Measurements from ENCODE around the gene BEND6.

BEND6 gene, protein sequence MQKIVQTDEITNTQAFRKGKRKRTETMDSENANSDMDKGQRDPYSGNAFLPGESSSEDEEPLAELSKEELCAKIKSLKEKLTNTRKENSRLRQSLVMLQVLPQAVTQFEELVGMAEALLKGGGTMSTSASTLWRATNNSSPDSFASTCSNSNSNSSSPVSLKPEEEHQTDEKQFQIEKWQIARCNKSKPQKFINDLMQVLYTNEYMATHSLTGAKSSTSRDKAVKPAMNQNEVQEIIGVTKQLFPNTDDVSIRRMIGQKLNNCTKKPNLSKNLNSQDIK

DNA sequence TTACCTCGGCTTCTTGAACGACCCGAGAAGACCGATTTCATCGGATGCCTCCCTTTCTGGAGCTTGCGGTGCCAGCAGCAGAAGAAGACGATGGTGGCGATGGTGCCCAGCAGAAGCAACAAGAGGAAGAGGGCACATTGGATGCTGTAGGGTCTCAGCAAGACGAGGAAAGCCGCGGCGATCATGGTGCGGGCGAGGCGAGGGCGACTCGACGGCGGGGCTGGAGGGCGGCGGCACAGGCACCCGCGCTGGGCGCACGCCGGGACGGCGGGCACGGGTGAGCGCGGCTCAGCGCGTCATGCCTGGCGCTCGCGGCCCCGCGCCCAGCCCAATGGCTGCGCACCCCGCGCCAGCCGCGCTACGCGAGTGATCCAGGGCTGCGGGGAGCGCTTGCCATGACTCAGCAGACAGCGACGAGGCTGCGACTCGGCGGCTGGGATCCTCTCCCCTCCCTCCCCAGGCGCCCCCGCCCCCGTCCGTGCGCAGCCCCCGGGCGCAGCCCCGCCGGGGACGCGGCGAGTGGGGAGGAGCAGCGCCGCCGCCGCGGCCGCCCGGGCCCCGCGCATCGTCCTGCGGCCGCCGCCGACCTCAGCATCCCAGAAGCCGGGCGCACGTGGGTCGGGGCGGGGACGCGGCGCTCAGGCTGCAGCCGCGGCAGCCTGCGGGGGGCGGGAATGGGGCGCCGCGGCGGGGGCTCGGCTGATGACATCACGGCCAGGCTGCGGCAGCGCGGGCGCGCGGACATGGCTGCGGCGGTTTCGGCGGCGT lies at the start of gene BEND6:
TSS of gene BEND6 (plus strand) at position 705 of the 768 bp plus-strand sequence. CDS start 26,704 bp downstream, outside the sequence.
- DNase-seq: peak in 1 of 2 donors; percentile 2

DNA sequence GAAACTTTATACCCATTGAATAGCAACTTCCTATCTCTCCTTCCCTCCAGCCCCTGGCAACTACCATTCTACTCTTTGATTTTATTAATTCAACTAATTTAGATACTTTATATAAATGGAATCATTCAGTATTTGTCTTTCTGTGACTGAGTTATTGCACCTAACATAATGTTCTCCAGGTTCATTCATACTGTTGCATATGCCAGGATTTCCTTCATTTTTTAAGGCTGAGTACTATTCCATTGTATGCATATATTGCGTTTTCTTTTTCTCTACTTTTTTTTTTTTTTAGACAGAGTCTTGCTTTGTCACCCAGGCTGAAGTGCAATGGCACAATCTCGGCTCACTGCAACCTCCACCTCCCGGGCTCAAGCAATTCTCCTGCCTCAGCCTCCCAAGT lies 49.5 kb upstream of the BEND6 start:
- DNase-seq: no peak

DNA sequence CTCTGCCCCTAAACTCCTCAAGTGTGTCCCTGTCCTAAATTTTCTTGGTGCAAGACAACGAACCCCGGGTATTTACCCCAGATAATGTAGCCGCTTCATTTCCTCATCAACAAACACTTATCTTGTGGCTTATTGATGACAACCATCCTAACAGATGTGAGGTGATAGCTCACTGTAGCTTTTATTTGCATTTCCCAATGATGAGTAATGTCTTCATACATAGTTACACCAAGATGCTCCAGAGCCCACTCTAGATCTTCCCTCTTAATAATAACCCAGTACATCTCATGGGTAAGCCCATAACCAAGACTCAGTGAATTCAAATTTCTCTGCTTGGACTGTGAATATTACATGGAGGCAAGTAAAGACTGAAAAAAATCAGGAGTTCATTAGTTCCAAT lies 48.2 kb upstream of the BEND6 start:
- DNase-seq: no peak

DNA sequence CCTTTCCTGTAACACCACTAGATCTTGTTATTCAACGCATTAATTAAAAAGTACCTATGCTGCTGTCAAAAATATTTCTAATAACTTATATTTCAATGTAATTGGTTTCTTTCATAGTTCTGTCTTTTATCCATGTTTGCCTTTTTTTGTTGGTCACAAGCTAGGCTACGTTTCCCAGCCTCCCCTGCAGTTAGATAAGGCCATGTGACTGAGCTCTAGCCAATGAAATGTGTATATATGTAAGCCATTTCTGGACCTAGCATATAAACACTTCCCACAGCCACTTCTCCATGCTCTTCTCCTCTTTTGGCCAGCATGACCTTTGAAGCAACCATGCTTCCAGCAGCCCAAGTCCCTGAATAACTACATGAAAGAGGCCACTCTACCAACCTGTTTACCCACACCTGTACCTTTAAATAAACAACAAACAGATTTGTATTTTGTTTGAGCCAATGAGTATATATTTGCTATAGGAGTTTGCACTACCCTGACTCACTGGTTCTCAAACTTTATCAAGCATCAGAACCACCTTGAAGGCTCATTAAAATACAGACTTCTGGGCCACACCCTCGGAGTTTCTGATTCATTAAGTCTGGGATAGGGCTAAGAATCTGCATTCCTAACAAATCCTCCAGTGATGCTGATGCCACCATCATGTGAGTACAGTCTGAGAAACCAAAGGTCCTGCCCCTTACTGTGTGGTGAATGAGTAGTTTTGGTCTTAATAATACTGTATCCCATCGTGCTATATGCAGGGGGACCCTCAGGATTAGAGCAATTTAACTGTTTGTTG lies 45.6 kb upstream of the BEND6 start:
- DNase-seq: no peak

DNA sequence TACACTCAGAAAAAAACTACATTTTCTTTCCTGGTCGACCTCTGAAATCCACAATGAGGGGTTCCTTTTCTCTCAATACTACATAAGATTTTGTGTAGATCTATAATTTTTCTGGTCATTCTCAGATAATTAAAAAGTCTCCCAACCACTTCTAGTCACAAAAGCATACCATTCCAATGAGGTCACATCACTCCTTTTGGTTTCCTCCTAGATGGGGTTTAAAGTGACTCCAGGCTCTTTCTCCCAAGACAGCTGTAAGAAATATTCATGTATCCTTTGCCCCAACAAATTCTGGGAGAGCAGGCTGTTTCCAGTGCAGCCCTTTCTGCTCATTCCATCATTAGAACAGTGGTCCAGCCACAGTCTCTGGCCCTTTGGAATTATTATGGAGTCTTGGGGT lies 43.1 kb upstream of the BEND6 start:
- DNase-seq: no peak

DNA sequence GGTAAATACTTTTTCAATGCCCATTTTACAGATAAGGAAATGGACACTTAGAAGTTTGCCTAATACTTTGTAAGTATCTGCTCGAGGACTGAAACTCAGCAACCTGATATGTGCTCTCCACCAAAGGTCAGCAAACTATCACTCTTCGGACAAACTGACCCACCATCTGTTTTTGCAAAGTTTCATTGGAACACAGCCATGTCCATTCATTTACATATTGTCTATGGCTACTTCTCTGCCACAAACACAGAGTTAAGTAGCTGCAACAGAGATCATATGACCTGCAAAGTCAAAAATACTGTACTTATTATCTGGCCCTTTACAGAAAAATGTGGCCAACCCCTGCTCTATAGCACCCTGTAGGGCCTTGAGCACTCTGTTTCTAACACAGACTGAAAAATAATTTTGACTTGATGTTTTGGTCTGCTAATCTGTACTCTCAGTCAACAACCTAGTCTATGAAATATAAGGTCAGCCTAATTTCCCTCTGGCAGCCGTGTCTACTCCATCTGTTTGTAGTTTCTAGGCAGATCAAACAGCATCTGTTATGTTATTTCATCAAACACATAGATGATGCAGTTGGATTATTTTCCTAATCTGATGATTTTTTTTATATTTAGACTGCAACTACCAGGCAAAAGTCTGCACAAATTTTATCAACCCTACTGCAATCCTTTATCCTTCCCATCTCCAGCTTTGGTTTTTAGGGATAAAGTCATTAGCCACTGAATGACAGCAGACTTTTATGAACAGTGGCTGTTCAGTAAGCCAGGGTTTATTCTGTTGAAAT lies 41.4 kb upstream of the BEND6 start:
- no peak for DNase-seq

DNA sequence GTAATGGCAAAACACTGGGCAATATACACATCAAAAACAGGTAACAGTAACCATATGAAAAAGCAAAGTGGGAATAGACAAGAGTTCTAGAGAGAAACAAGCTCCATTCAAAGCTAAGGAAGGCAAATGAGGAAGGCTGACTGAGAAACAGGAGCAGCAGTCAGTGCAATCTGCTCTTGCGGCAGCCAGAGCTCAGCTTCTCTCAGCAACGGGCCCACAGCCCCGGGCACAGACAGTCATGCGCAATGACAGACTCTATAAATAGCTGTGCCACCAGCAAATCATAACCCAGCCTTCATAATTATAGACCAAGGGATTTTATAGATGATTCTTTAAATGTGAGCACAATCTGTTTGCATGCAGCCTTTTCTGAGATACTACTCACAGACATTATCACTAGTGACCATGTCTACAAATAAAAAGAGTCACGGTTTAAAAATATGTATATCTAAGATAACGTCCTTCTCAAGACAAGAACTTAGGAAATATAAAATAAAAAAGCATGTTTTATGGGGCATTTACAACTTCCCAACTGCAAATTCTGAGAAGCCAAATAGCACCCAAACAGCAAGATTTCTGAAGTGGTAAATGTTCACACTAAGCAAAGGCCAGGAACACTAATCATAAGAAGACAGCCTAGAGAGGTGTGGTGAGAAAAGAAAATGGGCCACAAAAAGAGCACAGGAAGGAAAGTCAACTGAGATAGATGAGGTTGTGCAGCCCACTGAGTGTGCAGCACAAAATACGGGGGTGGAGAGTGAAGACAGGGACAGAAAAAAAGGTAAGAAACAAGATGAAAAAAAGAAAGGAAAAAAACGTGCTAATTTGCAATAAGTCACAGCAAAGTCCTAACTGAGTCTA lies 39.9 kb upstream of the BEND6 start:
- no peak for DNase-seq

DNA sequence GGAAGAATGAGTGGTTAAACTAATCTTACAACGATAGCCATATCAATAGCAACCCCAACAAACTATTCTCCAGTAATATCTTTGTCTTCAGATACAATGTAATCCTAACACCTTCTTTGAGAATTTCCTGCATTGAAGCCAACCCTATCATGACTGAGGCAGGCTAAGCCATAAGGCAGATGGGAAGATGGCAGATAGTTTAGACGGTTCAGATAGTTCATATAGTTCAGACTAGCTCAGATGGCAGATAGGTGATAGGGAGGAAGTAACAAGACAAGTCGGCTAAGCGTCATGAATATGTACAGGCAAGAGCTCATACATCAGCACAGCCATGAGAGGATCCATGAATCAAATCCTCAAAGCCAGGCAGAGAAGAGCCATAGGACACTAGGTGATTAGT lies 39.1 kb upstream of the BEND6 start:
- no peak for DNase-seq

DNA sequence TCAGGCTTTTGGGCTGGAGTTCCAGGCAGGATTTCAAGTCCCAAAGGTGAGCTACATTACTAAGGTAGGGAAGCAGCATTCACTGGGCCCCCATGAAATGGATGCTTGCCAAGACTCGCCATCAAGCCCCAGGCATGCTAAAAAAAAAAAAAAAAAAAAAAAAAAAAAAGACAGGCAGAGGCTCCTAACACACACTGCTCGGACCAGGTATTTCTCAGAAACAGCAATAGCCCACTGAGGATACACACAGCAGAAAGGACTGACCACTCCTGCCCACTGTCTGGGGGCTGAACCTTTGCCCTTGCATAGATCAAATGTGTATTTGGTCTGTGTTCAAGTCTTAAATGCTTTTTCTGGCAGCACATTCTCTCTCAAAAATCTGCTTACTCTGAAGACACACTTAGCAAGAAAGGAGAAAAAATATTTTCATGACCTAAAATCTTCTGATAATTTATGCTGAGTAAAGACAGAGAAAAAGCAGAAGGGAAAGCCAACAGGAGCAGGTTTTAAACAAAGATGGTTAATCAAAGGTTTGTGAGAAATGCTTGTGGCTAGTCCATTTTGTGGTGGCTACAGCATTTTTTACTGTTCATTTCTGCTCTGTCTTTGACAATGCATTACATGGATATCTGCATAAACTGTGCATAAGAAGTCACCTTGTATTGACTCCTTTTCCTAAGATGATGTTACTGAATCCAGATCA lies 37.9 kb upstream of the BEND6 start:
- DNase-seq: no peak

DNA sequence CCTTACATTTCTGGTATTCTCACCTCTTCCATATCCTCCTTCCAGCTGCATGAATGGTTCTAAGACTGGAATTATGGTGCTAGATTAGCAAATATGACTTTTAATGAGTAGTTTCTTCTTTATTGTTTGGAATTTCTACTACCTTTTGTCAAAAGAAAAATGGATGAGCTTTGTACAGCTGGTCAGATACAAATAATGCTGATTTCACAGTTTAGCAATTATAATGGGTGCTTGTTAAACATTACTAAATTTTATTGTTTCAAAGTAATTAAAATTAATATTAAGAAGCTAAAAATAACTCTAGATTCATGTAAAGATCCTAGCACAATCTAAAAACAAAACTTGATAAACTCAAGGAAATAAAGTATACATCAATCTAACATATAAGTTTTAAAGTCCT lies 32.3 kb upstream of the BEND6 start:
- DNase-seq: no peak

DNA sequence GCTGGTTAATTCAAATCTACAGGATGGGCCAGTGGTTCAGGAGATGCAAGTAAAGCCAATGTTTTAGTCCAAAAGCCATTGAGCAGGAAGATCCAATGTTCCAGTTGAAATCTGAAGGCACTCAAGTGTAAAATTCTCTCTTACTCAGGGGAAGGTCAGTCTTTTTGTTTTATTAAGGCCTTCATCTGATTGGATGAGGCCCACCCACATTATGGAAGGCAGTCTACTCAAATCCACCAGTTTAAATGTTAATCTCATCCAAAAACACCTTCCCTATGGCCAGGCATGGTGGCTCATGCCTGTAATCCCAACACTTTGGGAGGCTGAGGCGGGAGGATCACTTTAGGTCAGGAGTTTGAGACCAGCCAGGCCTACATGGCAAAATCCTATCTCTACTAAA lies 31.3 kb upstream of the BEND6 start:
- DNase-seq: no peak

DNA sequence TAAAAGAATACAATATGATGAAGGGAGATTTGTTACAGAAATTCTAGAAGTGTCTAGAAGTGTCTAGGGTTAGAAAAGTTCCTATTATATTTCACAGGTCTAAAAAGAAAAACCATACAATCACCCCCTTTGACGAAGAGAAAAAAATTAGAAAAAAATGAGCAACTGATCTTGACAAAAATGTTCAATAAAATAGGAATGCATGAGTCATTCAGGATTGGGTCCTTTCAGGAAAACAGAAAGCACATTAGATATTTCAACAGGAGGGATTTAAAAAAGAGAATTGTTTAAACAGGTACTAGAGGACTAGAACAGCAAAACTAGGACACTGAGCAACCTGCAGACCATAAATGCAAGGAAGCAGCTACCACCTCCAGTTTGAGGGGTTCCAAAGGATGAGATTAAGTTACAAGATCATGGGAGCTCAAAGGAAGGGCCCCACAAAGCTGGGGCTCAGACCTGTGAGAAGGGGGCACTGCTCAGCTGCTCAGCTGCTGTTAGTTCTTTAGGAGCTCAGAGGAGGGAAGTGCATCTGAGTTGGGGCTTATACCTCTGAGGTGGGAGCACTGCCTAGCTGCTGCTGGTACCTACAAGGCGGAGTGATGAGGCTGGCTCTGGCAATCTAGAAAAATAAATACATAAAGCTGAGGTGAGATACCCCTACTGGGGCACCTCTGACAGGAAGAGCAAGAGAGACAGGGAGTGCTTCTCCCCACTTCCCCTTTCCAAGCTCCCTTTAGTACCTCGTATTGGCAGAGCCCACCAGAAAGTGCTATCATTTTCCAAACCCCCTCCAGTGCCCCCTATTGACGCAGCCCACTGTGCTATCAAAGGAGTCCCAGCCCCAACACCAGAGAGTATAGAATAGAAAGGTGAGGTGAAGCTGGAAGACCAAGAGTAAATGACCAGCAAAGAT lies 27.1 kb upstream of the BEND6 start:
- DNase-seq: no peak

DNA sequence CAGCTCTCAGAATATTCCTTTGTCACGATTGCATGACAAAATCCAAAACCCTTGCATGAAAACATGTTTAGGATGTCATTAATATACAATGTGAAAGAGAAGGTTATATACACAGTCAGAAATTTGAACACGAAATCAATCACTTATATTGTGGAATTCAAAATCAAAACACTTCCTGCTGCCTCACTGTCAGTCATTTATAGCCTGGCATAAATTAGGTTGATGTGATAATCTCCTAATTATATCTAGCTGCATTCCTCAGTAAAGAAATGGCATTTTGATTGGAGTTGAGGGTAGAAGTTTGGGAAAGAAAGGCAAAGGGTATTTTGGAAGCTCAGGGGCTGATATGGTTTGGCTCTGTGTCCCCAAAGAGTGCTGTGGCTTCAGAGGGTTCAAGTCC lies 24.1 kb upstream of the BEND6 start:
- DNase-seq: no peak

DNA sequence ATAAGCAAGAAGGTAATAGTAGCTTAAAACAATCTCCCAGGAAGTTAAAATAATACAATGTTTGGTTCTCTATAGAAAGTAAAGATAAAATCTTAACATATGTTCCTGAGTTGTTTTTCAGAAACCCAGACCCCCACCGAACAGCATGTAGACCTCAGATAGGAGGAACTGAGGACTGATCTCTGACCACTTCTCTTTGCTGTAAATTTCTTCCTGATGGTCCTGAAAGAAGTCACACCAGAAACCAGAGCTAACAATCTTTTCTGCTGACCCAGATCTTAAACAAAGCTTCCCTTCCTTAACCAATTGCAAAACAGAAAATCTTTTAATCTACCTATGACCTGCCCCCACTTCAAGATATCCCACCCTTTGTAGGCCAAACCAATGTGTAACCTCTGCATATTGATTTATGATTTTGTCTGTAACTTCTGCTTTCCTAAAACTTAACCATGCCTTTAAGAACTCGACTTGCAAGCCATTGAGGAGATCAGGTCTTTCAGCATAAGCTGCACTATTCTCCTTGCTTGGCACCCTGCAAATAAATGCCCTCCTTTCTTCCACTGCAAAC lies 21.9 kb upstream of the BEND6 start:
- no peak for DNase-seq

DNA sequence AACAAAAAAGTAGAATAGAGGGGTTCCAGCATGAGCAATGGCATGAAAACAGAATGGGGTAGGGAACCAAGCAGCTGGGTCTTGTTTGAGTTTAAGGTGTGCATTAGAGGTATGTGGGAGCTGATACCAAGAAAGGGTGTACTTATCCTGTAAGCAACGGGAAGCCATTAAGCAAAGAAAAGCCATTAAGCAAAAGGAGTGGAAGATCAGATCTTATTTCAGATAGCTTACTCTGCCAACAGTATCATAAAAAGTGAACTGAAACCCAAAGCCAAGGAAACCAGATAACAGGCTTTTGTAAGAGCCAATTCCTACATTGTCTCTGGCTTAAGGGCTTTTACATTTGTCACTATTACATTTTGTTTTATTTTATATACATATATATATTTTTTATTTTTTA lies 21.3 kb upstream of the BEND6 start:
- DNase-seq: no peak

DNA sequence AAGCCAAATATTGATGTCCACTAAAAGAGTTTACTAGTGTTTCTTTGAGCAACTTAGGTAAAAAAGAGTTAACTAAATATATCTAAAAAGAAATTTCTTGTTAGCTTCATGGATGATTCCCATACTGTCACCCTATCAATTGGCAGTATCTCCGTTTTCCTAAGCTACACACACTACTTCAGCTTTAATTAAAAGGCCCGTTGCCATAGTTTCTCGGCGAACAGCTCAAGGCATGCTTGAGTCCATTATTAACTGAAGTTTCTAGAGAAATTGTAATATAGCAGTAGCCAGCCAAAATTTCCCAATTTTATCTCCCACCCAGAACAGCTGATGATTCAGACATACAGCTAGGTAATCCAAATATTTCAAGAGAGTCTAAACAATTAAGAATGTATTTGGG lies 20.0 kb upstream of the BEND6 start:
- no peak for DNase-seq

DNA sequence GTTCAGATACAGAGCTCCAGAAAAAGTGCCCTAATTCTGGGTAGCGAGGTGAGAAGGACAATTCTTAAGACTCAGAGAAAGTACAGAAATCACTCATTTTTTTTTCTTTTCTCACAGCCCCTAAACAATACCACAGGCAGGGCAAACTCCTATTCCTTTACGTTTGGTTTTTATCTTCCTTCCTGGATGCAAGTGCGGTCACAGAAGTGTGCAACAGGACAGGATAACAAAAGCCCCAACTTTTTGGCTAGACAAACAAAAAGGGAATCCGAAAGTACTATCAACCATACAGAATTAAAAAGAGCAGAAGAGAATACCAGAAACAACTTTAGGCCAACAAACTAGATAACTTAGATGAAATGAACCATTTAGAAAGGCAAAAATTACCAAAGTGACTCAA lies 18.4 kb upstream of the BEND6 start:
- no peak for DNase-seq

DNA sequence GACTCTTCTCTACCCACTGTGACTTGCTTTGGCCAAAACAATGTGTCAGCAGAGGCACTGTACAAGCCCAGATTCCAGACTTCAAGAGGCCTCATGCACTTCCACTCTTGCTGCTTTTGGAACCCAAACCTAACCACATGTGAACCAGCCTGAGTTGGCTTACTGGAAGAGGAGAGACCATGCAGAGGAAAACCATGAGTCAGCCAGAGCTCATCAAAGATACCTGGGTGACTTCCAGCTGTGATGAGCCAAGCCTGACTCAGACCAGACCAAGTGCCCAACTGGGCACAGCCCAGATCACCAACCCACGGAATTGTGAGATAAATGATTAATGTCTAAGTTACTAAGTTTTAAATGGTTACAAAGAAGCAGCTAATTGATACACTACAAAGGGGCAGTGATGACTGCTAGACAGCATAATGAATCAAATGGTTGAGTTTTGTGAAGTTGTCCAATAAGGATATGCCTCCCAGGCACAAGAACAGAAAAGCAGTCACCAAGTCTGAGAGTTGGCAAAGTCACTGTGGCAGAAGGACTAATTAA lies 16.2 kb upstream of the BEND6 start:
- no peak for DNase-seq

DNA sequence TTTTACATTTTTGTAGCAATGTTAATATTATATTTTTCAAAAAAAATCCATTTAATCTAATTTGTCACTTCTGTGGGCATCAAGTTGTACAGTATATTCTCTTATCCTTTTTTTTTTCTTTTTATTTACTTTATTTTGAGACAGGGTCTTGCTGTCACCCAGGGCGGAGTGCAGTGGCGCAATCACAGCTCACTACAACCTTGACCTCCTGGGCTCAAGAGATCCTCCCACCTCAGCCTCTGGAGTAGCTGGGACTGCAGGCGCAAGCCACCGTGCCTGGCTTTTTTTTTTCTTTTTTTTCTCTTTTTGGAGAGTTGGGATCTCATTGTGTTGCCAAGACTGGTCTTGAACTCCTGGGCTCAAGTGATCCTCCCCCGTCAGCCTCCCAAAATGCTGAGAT lies 14.4 kb upstream of the BEND6 start:
- DNase-seq: no peak

DNA sequence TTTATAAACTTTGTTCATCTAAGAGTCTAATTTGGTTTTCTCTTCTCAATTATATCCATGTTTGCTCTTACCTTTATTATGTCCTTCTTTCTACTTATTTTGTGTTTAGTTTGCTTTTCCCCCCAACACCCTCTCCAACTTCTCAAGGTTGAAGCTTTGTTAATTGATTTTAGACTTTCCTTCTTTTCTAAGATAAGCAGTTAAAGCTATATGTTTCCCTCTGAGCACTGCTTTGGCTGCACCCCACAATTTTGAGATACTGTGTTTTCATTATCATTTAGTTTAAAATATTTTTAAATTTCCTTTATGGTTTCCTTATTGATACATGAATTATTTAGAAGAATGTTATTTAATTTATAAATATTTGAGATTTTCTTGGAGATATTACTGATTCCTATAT lies 13.9 kb upstream of the BEND6 start:
- DNase-seq: no peak
